Upper lobe of left lung (tissue), 4 donors: ENCODE data around the gene TNFRSF6B.

Experiments
- CTCF ChIP-seq, 6 experiments: fragments of 450-650 bp in 4 of 6; fragments of 200-600 bp in 2 of 6; sonication (generic) in 2 of 6; IDR thresholded peaks; one replicate each; pipeline ENCODE4 v1.5.1; 2016 to 2019; ENCODE audit warnings: antibody characterized with exemption in 6 of 6
- POLR2AphosphoS5 ChIP-seq, 2 donors: sonication (generic); formaldehyde crosslinking; IDR thresholded peaks; one replicate each; pipeline ENCODE4 v1.5.1; 2017; ENCODE audit warnings: antibody characterized with exemption in 2 of 2

DNA sequence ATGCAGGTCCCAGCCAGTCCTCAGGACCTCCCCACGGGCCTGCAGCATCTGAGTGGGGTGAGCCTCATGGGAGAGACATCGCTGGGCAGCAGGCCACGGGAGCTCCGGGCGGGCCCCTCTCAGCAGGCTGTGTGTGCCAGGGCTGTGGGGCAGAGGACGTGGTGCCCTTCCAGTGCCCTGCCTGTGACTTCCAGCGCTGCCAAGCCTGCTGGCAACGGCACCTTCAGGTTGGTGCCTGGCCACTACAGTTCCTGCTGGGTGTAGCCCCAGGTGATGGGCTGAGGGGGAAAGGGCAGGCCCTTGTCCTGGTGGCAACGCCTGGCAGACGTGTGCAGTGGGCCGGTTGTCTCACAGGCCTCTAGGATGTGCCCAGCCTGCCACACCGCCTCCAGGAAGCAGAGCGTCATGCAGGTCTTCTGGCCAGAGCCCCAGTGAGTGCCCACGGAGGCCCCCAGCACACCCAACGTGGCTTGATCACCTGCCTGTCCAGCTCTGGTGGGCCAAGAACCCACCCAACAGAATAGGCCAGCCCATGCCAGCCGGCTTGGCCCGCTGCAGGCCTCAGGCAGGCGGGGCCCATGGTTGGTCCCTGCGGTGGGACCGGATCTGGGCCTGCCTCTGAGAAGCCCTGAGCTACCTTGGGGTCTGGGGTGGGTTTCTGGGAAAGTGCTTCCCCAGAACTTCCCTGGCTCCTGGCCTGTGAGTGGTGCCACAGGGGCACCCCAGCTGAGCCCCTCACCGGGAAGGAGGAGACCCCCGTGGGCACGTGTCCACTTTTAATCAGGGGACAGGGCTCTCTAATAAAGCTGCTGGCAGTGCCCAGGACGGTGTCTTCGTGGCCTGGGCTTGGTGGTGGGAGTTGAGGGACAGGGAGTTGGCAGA is 787 bp upstream of the TNFRSF6B start:
- TF ChIP-seq CTCF (IDR thresholded peaks at IDR 0.05): no peak
- no peak for TF ChIP-seq POLR2AphosphoS5 (IDR thresholded peaks at IDR 0.05)
